SK-N-SH treated with all-trans-retinoic acid at 6 μM for 48 hours (cell line): ENCODE results near the gene KIF2A.

Experiments
- ATAC-seq: fragments of 200-7000 bp; cut with Tn5 transposase; 3 replicates; pipeline ENCODE4 v1.9.1; 2020; ENCODE audit warnings: mild to moderate bottlenecking, moderate library complexity
- ARNTL ChIP-seq: fragments of 450-650 bp; formaldehyde crosslinking; IDR thresholded peaks from 2 replicates; pipeline ENCODE4 v1.5.0; 2020; ENCODE audit warnings: low read depth, mild to moderate bottlenecking, moderate library complexity, borderline replicate concordance
- BACH2 ChIP-seq: fragments of 250-450 bp; sonication (Bioruptor Pico); IDR thresholded peaks from 2 replicates; pipeline ENCODE4 v1.9.0; 2021; ENCODE audit warnings: mild to moderate bottlenecking, borderline replicate concordance
- CREB5 ChIP-seq: fragments of 250-450 bp; sonication (Bioruptor Pico); IDR thresholded peaks from 2 replicates; pipeline ENCODE4 v1.5.1; 2020; ENCODE audit warnings: low read depth, mild to moderate bottlenecking, moderate library complexity
- CSRNP3 ChIP-seq: fragments of 250-450 bp; sonication (Bioruptor Pico); IDR thresholded peaks from 2 replicates; pipeline ENCODE4 v1.5.1; 2021; ENCODE audit warnings: mild to moderate bottlenecking, moderate library complexity
- ESRRG ChIP-seq: fragments of 250-450 bp; sonication (Bioruptor Pico); IDR thresholded peaks from 2 replicates; pipeline ENCODE4 v1.6.1; 2021; ENCODE audit warnings: mild to moderate bottlenecking
- GLIS3 ChIP-seq: fragments of 250-450 bp; sonication (Bioruptor Pico); IDR thresholded peaks from 2 replicates; pipeline ENCODE4 v1.5.0; 2020; ENCODE audit warnings: mild to moderate bottlenecking, moderate library complexity
- ISL1 ChIP-seq: fragments of 250-450 bp; sonication (Bioruptor Pico); IDR thresholded peaks from 2 replicates; pipeline ENCODE4 v2.1.2; 2022; ENCODE audit warnings: mild to moderate bottlenecking, moderate library complexity
- OSR1 ChIP-seq: fragments of 250-450 bp; sonication (Bioruptor Pico); IDR thresholded peaks from 2 replicates; pipeline ENCODE4 v1.8.0; 2022; ENCODE audit warnings: moderate library complexity, mild to moderate bottlenecking, inconsistent platforms
- PATZ1 ChIP-seq: fragments of 250-450 bp; sonication (Bioruptor Pico); IDR thresholded peaks from 2 replicates; pipeline ENCODE4 v1.8.0; 2020; ENCODE audit warnings: mild to moderate bottlenecking, moderate library complexity, borderline replicate concordance
- RARB ChIP-seq: fragments of 250-450 bp; sonication (Bioruptor Pico); IDR thresholded peaks from 2 replicates; pipeline ENCODE4 v1.8.0; 2021; ENCODE audit warnings: mild to moderate bottlenecking, moderate library complexity
- TCF4 ChIP-seq: fragments of 250-450 bp; sonication (Bioruptor Pico); IDR thresholded peaks from 2 replicates; pipeline ENCODE4 v1.8.0; 2021; ENCODE audit warnings: mild to moderate bottlenecking, moderate library complexity, borderline replicate concordance
- TOX ChIP-seq: fragments of 250-450 bp; sonication (Bioruptor Pico); IDR thresholded peaks from 2 replicates; pipeline ENCODE4 v1.8.0; 2021; ENCODE audit warnings: mild to moderate bottlenecking, moderate library complexity, borderline replicate concordance
- TSHZ2 ChIP-seq: fragments of 250-450 bp; sonication (Bioruptor Pico); IDR thresholded peaks from 2 replicates; pipeline ENCODE4 v1.5.0; 2020; ENCODE audit warnings: mild to moderate bottlenecking, moderate library complexity
- ZFP3 ChIP-seq: fragments of 250-450 bp; sonication (Bioruptor Pico); IDR thresholded peaks from 2 replicates; pipeline ENCODE4 v1.5.0; 2020; ENCODE audit warnings: mild to moderate bottlenecking, moderate library complexity
- ZFP30 ChIP-seq: fragments of 450-650 bp; formaldehyde crosslinking; IDR thresholded peaks from 2 replicates; pipeline ENCODE4 v1.5.0; 2022; ENCODE audit warnings: mild to moderate bottlenecking, moderate library complexity
- ZNF565 ChIP-seq: fragments of 450-650 bp; formaldehyde crosslinking; conservative IDR thresholded peaks from 2 replicates; pipeline ENCODE4 v1.5.0; 2020; ENCODE audit warnings: low read depth, mild to moderate bottlenecking, moderate library complexity
- ZNF70 ChIP-seq: fragments of 450-650 bp; formaldehyde crosslinking; IDR thresholded peaks from 2 replicates; pipeline ENCODE4 v1.5.0; 2020; ENCODE audit warnings: mild to moderate bottlenecking, moderate library complexity

Gene KIF2A

GRCh38 chr5:62281411-62281810 is 24.6 kb upstream of the KIF2A start:
- TF ChIP-seq OSR1 (CRISPR knock-in tag): no peak
- no peak for TF ChIP-seq BACH2 (CRISPR knock-in tag)
- TF ChIP-seq CREB5 (CRISPR knock-in tag): no peak
- TF ChIP-seq GLIS3 (CRISPR knock-in tag): no peak
- TF ChIP-seq ZNF70: no peak
- TF ChIP-seq TCF4 (CRISPR knock-in tag): no peak
- TF ChIP-seq CSRNP3 (CRISPR knock-in tag): no peak
- no peak for ATAC-seq

- ATAC-seq: no peak
- TF ChIP-seq ZFP30 (CRISPR knock-in tag): no peak
- no peak for TF ChIP-seq CREB5 (CRISPR knock-in tag)
- TF ChIP-seq TSHZ2 (CRISPR knock-in tag): no peak
Observed at GRCh38 chr5:62282064-62282463, 23.9 kb upstream of the KIF2A start.

- no peak for TF ChIP-seq TSHZ2 (CRISPR knock-in tag)
- no peak for TF ChIP-seq ZNF70
- TF ChIP-seq PATZ1 (CRISPR knock-in tag): no peak
- no peak for TF ChIP-seq CREB5 (CRISPR knock-in tag)
- no peak for TF ChIP-seq ZFP3
- no peak for TF ChIP-seq ARNTL
- TF ChIP-seq TCF4 (CRISPR knock-in tag): no peak
- no peak for TF ChIP-seq ESRRG (CRISPR knock-in tag)
- no peak for TF ChIP-seq ISL1
- ATAC-seq: no peak
Observed at GRCh38 chr5:62283005-62283404, 23.0 kb upstream of the KIF2A start.

- ATAC-seq: no peak
- no peak for TF ChIP-seq ARNTL
- TF ChIP-seq BACH2 (CRISPR knock-in tag): no peak
- no peak for TF ChIP-seq TSHZ2 (CRISPR knock-in tag)
- TF ChIP-seq ZNF565 (CRISPR knock-in tag): no peak
- TF ChIP-seq CREB5 (CRISPR knock-in tag): no peak
- TF ChIP-seq RARB (CRISPR knock-in tag): no peak
- TF ChIP-seq TOX (CRISPR knock-in tag): no peak
- TF ChIP-seq OSR1 (CRISPR knock-in tag): no peak
- no peak for TF ChIP-seq ESRRG (CRISPR knock-in tag)
- no peak for TF ChIP-seq ZFP3
- TF ChIP-seq ZFP30 (CRISPR knock-in tag): no peak
Observed at GRCh38 chr5:62283861-62284260, 22.1 kb upstream of the KIF2A start.
